Endothelial cell of umbilical vein (primary cell): ENCODE data around the gene SKAP1. TPM values are rescaled to one million over a fixed set of nuclear protein-coding genes. Genes with fewer than 3 reads are reported as not detected.

Experiments
- BruUV-seq: library from RNA; stranded (reverse); fragments of 400-500 nt; replicated peaks from 2 replicates; lab custom pipeline; 2021; lab: Mats Ljungman, UMichigan
- CTCF ChIA-PET: fragments of 300-600, 350-600 bp; sonication (Branson Sonifier 250); formaldehyde crosslinking; loops from one replicate; lab custom pipeline; 2021; ENCODE audit warnings: antibody characterized with exemption, inconsistent platforms; lab: Charles Lee
- POLR2A ChIA-PET: fragments of 300-600, 350-600 bp; sonication (Branson Sonifier 250); formaldehyde crosslinking; loops from one replicate; lab custom pipeline; 2021; ENCODE audit warnings: antibody characterized with exemption, inconsistent platforms; lab: Charles Lee
- DNase-seq: peaks from one replicate; pipeline ENCODE4 v3.0.0-alpha.2; 2011; ENCODE audit warnings: low read depth, low spot score
- FAIRE-seq: peaks from 2 replicates; lab custom pipeline; 2011; peaks lifted over from hg19 to GRCh38; lab: Jason Lieb, UNC
- H2AFZ ChIP-seq: 2 replicates; pipeline ENCODE4 v1.6.0; 2012; ENCODE audit warnings: low read depth, low read length, control low read depth, inconsistent platforms
- H3K27ac ChIP-seq: 2 replicates; pipeline ENCODE4 v1.5.1; 2011; ENCODE audit warnings: low read depth, mild to moderate bottlenecking, control low read depth, low read length, moderate library complexity; ENCODE audit not compliant: insufficient read depth
- H3K27me3 ChIP-seq, 2 experiments: 2 replicates each; pipeline versions ENCODE4 v1.6.0 to v1.6.1; 2011; ENCODE audit warnings: low read length in 2 of 2, mixed read lengths in 1 of 2; ENCODE audit not compliant: control insufficient read depth in 2 of 2, insufficient read depth in 2 of 2
- H3K36me3 ChIP-seq, 2 experiments: 2 replicates in 1 of 2; 3 replicates in 1 of 2; pipeline ENCODE4 v1.5.1; 2011; ENCODE audit warnings: low read length in 2 of 2, mild to moderate bottlenecking in 1 of 2, moderate library complexity in 1 of 2; ENCODE audit not compliant: control insufficient read depth in 2 of 2, insufficient read depth in 2 of 2; ENCODE audit errors: extremely low read depth in 1 of 2
- H3K4me1 ChIP-seq: 3 replicates; pipeline ENCODE4 v1.5.1; 2011; ENCODE audit warnings: mild to moderate bottlenecking, low read length; ENCODE audit not compliant: control insufficient read depth, insufficient read depth; ENCODE audit errors: extremely low read depth
- H3K4me2 ChIP-seq: 2 replicates; pipeline ENCODE4 v1.6.1; 2011; ENCODE audit warnings: low read length, control low read depth, mixed read lengths; ENCODE audit not compliant: insufficient read depth
- H3K4me3 ChIP-seq, 3 experiments: fragments of 200-600 bp in 1 of 3; sonication (generic), shearing (Covaris generic) in 1 of 3; replicated peaks in 1 of 3; 2 replicates each; pipeline ENCODE4 v1.5.1; 2011 to 2016; ENCODE audit warnings: control low read depth in 3 of 3, low read length in 3 of 3, mild to moderate bottlenecking in 2 of 3, inconsistent platforms in 1 of 3, low read depth in 1 of 3, moderate library complexity in 1 of 3; ENCODE audit not compliant: insufficient read depth in 1 of 3
- H3K79me2 ChIP-seq: 2 replicates; pipeline ENCODE4 v1.6.0; 2012; ENCODE audit warnings: low read length, inconsistent platforms; ENCODE audit not compliant: control insufficient read depth, insufficient read depth
- H3K9ac ChIP-seq: replicated peaks from 2 replicates; pipeline ENCODE3; 2011; ENCODE audit warnings: low read length, control low read depth; ENCODE audit not compliant: insufficient read depth; ENCODE audit errors: extremely low read depth
- H3K9me1 ChIP-seq: replicated peaks from 3 replicates; pipeline ENCODE4 v1.6.0; 2011; ENCODE audit warnings: mild to moderate bottlenecking, low read length; ENCODE audit not compliant: control insufficient read depth, insufficient read depth; ENCODE audit errors: extremely low read depth
- H3K9me3 ChIP-seq: replicated peaks from 2 replicates; pipeline ENCODE4 v1.5.1; 2012; ENCODE audit warnings: low read length, inconsistent platforms; ENCODE audit not compliant: control insufficient read depth, insufficient read depth
- H4K20me1 ChIP-seq: replicated peaks from 2 replicates; pipeline ENCODE3; 2011; ENCODE audit warnings: mild to moderate bottlenecking, low read length; ENCODE audit not compliant: control insufficient read depth, insufficient read depth; ENCODE audit errors: extremely low read depth
- CTCF ChIP-seq, 2 donors: IDR thresholded peaks; 1 replicate in 1 of 2; 2 replicates in 1 of 2; pipeline ENCODE4 v1.5.1; 2011; ENCODE audit warnings: low read length in 2 of 2, mild to moderate bottlenecking in 2 of 2, moderate library complexity in 2 of 2, control low read depth in 1 of 2, inconsistent platforms in 1 of 2, low read depth in 1 of 2; ENCODE audit not compliant: insufficient read depth in 1 of 2; ENCODE audit errors: extremely low read depth in 1 of 2
- EZH2 ChIP-seq: IDR thresholded peaks from 2 replicates; pipeline ENCODE4 v1.6.1; 2012; ENCODE audit warnings: borderline replicate concordance, low read depth, mild to moderate bottlenecking, moderate library complexity, low read length, inconsistent platforms; ENCODE audit not compliant: severe bottlenecking
- FOS ChIP-seq: IDR thresholded peaks from 2 replicates; pipeline ENCODE4 v1.6.1; 2011; ENCODE audit warnings: mild to moderate bottlenecking, low read length, moderate library complexity, borderline replicate concordance; ENCODE audit not compliant: insufficient read depth
- GATA2 ChIP-seq: IDR thresholded peaks from 2 replicates; pipeline ENCODE4 v1.7.0; 2011; ENCODE audit warnings: low read depth, mild to moderate bottlenecking, moderate library complexity, mixed read lengths, low read length; ENCODE audit not compliant: insufficient read length, insufficient read depth
- JUN ChIP-seq: IDR thresholded peaks from 2 replicates; pipeline ENCODE4 v1.6.1; 2011; ENCODE audit warnings: borderline replicate concordance, low read depth; ENCODE audit not compliant: insufficient read length, insufficient read depth
- MAX ChIP-seq: IDR thresholded peaks from 2 replicates; pipeline ENCODE4 v1.6.1; 2011; ENCODE audit not compliant: insufficient read depth, insufficient read length
- MYC ChIP-seq: IDR thresholded peaks from one replicate; pipeline ENCODE4 v1.6.1; 2011; ENCODE audit warnings: mild to moderate bottlenecking, low read depth, low read length
- POLR2A ChIP-seq: IDR thresholded peaks from 2 replicates; pipeline ENCODE4 v1.6.1; 2012; ENCODE audit warnings: low read depth, mild to moderate bottlenecking, control low read depth, low read length
- POLR2AphosphoS5 ChIP-seq: IDR thresholded peaks from 2 replicates; pipeline ENCODE4 v1.6.1; 2012; ENCODE audit warnings: low read depth, mild to moderate bottlenecking, control low read depth, low read length, moderate library complexity; ENCODE audit not compliant: insufficient read depth
- dilution Hi-C: fragments of 300-500 bp; cut with MboI; formaldehyde crosslinking; loops from one replicate; pipeline ENCODE4 v1.15.0; 2019; ENCODE audit warnings: low sequenced_read_pairs; ENCODE audit not compliant: extremely low pct_ligation_motif_present
- intact Hi-C: fragments of 100-400 bp; cut with micrococcal nuclease; formaldehyde crosslinking; loops from one replicate; pipeline ENCODE4 v1.10.0; 2022
- polyA plus RNA-seq, 4 experiments: library from polyadenylated mRNA; depleted of rRNA in 3 of 4; stranded (reverse) in 3 of 4; unstranded in 1 of 4; fragments of >200 nt; gene quantifications; 2 replicates each; pipeline versions ENCODE4 v1.2.1 to v1.2.3, GENCODE V29; 2011 to 2012; ENCODE audit warnings: missing spikeins in 1 of 4
- total RNA-seq: library from RNA; stranded (reverse); gene quantifications from 2 replicates; pipeline ENCODE4 v1.2.3, GENCODE V29; 2021

SKAP1 gene
- total and polyA plus RNA-seq, 2 donors (not counting 3 experiments of a cell fraction or from before 2014, with no cell fraction given), result 0.75 TPM; not detected in 1

- Histone ChIP-seq H2AFZ (no peak overlapping the region), H3K79me2 (no peaks in the 10 kb centered on the region), H3K27ac (no peak overlapping the region), H3K4me1 (peaks cover 6% of the 10 kb centered on the region), H4K20me1 (no peaks in the 10 kb centered on the region), H3K4me3 (no peak overlapping the region), H3K9me1 (no peaks in the 10 kb centered on the region), H3K36me3 (no peaks in the 10 kb centered on the region), H3K27me3 (no peaks in the 10 kb centered on the region), H3K9ac (no peak overlapping the region), H3K4me2 (no peak overlapping the region), H3K9me3 (no peaks in the 10 kb centered on the region)
- intact Hi-C loops, result no loop called here
- DNase-seq (no peak), FAIRE-seq (no peak)
- TF ChIP-seq MAX, result no peak
- TF ChIP-seq MYC, result no peak
- TF ChIP-seq POLR2A, result no peak
- TF ChIP-seq GATA2, result no peak
- POLR2A ChIA-PET, result no interaction called here
- dilution Hi-C loops, result no loop called here
- CTCF ChIA-PET, result interaction anchor here (0.8 to 13.7 kb wide), 5 partner anchors 10 to 238 kb away, joined by 3 to 289 read pairs (median 4); no protein-coding TSS in a partner anchor
- BruUV-seq, result no TSS peak
Observed at GRCh38 chr17:48253975-48254374, 176.0 kb downstream of the SKAP1 start.

GRCh38 chr17:48251950-48252349 lies 178.1 kb downstream of the SKAP1 start:
- Histone ChIP-seq H3K27ac (no peak overlapping the region), H3K36me3 (no peaks in the 10 kb centered on the region), H3K9me1 (no peaks in the 10 kb centered on the region), H2AFZ (no peak overlapping the region), H3K9me3 (no peaks in the 10 kb centered on the region), H3K4me1 (peaks cover 9% of the 10 kb centered on the region), H3K79me2 (no peaks in the 10 kb centered on the region), H3K9ac (no peak overlapping the region), H3K4me2 (no peak overlapping the region), H4K20me1 (no peaks in the 10 kb centered on the region), H3K4me3 (no peak overlapping the region), H3K27me3 (no peaks in the 10 kb centered on the region)
- FAIRE-seq (no peak), DNase-seq (no peak)
- POLR2A ChIA-PET, result no interaction called here
- intact Hi-C loops, result no loop called here
- CTCF ChIA-PET, result interaction anchor here (1.3 to 4.2 kb wide), 3 partner anchors 7 to 37 kb away, joined by 5 to 47 read pairs (median 38); no protein-coding TSS in a partner anchor
- no peak for TF ChIP-seq EZH2
- TF ChIP-seq FOS, result no peak
- TF ChIP-seq POLR2A, result no peak
- no peak for TF ChIP-seq MAX
- no peak for TF ChIP-seq GATA2
- TF ChIP-seq CTCF (IDR thresholded peaks at IDR 0.05; ENCODE audit: extremely low read depth in 1 of 2, insufficient read depth in 1 of 2, low read depth in 1 of 2, low read length in 2 of 2), result no peak
- TF ChIP-seq MYC, result no peak
- TF ChIP-seq POLR2AphosphoS5, result no peak
- TF ChIP-seq JUN, result no peak
- no TSS peak for BruUV-seq
- dilution Hi-C loops, result no loop called here
